ENCODE measurements around the gene WWOX.
"Not testable (repeated sequence)": the region's sequence is repeated elsewhere in the genome, so short reads cannot be mapped to it uniquely, and the experiment has no call there.

WWOX gene

GRCh38 chr16:79206889-79207288 is 1107.4 kb downstream of the WWOX start:
- DNase-seq (ENCODE audit: low read depth in 2 of 2), result no peak

GRCh38 chr16:79209308-79209707 is 1109.9 kb downstream of the WWOX start:
- DNase-seq (ENCODE audit: low read depth in 2 of 2), result no peak

GRCh38 chr16:79210607-79211006 is 1111.2 kb downstream of the WWOX start:
- DNase-seq (ENCODE audit: low read depth in 2 of 2), result no peak

- no peak for DNase-seq (ENCODE audit: low read depth in 2 of 2)
Measured at GRCh38 chr16:79211586-79211985, 1112.1 kb downstream of the WWOX start.

- no peak for DNase-seq (ENCODE audit: low read depth in 2 of 2)
Measured at GRCh38 chr16:79212114-79212791, 1112.8 kb downstream of the WWOX start.

GRCh38 chr16:79213214-79213613 is 1113.8 kb downstream of the WWOX start:
- no peak for DNase-seq (ENCODE audit: low read depth in 2 of 2)

- DNase-seq (ENCODE audit: low read depth in 2 of 2), result no peak
Measured at GRCh38 chr16:79215289-79215688, 1115.8 kb downstream of the WWOX start.

GRCh38 chr16:79217375-79218011 is 1118.0 kb downstream of the WWOX start:
- no peak for DNase-seq (ENCODE audit: low read depth in 2 of 2)

GRCh38 chr16:79218351-79218750 is 1118.9 kb downstream of the WWOX start:
- DNase-seq (ENCODE audit: low read depth in 2 of 2), result no peak

GRCh38 chr16:79225994-79226393 is 1126.5 kb downstream of the WWOX start:
- not testable (repeated sequence) for DNase-seq (ENCODE audit: low read depth in 2 of 2)

GRCh38 chr16:79229361-79229760 is 1129.9 kb downstream of the WWOX start:
- DNase-seq (ENCODE audit: low read depth in 2 of 2), result no peak

- DNase-seq (ENCODE audit: low read depth in 2 of 2), result not testable (repeated sequence)
Measured at GRCh38 chr16:79245700-79246099, 1146.2 kb downstream of the WWOX start.

GRCh38 chr16:79247386-79247785 is 1147.9 kb downstream of the WWOX start:
- DNase-seq (ENCODE audit: low read depth in 2 of 2), result no peak

GRCh38 chr16:79248351-79248750 is 1148.9 kb downstream of the WWOX start:
- DNase-seq (ENCODE audit: low read depth in 2 of 2), result no peak

GRCh38 chr16:79250502-79251098 is 1151.1 kb downstream of the WWOX start:
- DNase-seq (ENCODE audit: low read depth in 2 of 2), result no peak

GRCh38 chr16:79253100-79253631 is 1153.7 kb downstream of the WWOX start:
- DNase-seq (ENCODE audit: low read depth in 2 of 2), result no peak

GRCh38 chr16:79257953-79258490 is 1158.6 kb downstream of the WWOX start:
- DNase-seq (ENCODE audit: low read depth in 2 of 2), result no peak

- DNase-seq (ENCODE audit: low read depth in 2 of 2), result not testable (repeated sequence)
Measured at GRCh38 chr16:79260890-79261289, 1161.4 kb downstream of the WWOX start.

- DNase-seq (ENCODE audit: low read depth in 2 of 2), result no peak
Measured at GRCh38 chr16:79261481-79261940, 1162.1 kb downstream of the WWOX start.

- no peak for DNase-seq (ENCODE audit: low read depth in 2 of 2)
Measured at GRCh38 chr16:79261944-79262552, 1162.6 kb downstream of the WWOX start.

All from activated CD8-positive, alpha-beta memory T cell treated with anti-CD3 and anti-CD28 coated beads for 4 hours (primary cell).